IMR-90 (cell line): ENCODE data around the gene SAMD4B. TPM values are rescaled to one million over a fixed set of nuclear protein-coding genes. Genes with fewer than 3 reads are reported as not detected.

Experiments
- ATAC-seq: fragments of 200-7000 bp; cut with Tn5 transposase; 2 replicates; pipeline ENCODE4 v1.9.1; 2020; ENCODE audit warnings: low read depth, mild to moderate bottlenecking, moderate library complexity
- BruUV-seq: library from RNA; stranded (reverse); fragments of 400-500 nt; replicated peaks from 2 replicates; lab custom pipeline; 2021; lab: Mats Ljungman, UMichigan
- CTCF ChIA-PET: fragments of 300-600 bp; formaldehyde crosslinking; extraction: SDS; loops from one replicate; lab custom pipeline; 2021; ENCODE audit warnings: antibody characterized with exemption; lab: Yijun Ruan, JAX
- POLR2A ChIA-PET: fragments of 300-600 bp; sonication (Branson Sonifier 250); formaldehyde crosslinking; loops from one replicate; lab custom pipeline; 2022; ENCODE audit warnings: antibody characterized with exemption; ENCODE audit not compliant: unreplicated experiment; lab: Charles Lee
- DNase-seq: peaks from one replicate; pipeline ENCODE4 v3.0.0; 2013
- H2AFZ ChIP-seq: replicated peaks from 2 replicates; pipeline ENCODE3; 2013; ENCODE audit warnings: low read length, mild to moderate bottlenecking; ENCODE audit not compliant: poor library complexity
- H2AK5ac ChIP-seq: 2 replicates; pipeline ENCODE4 v1.6.1; 2013; ENCODE audit warnings: low read depth, low read length, inconsistent platforms
- H2AK9ac ChIP-seq: replicated peaks from 2 replicates; pipeline ENCODE3; 2013; ENCODE audit warnings: mild to moderate bottlenecking, low read depth, low read length, moderate library complexity; ENCODE audit not compliant: poor library complexity
- H2BK120ac ChIP-seq: 2 replicates; pipeline ENCODE4 v1.6.1; 2013; ENCODE audit warnings: low read depth, low read length, inconsistent platforms
- H2BK15ac ChIP-seq: 3 replicates; pipeline ENCODE4 v1.6.1; 2013; ENCODE audit warnings: low read depth, low read length, inconsistent platforms
- H2BK20ac ChIP-seq: 2 replicates; pipeline ENCODE4 v1.6.1; 2013; ENCODE audit warnings: low read depth, mild to moderate bottlenecking, inconsistent platforms, low read length, moderate library complexity
- H2BK5ac ChIP-seq: 2 replicates; pipeline ENCODE4 v1.6.1; 2013; ENCODE audit warnings: mild to moderate bottlenecking, low read depth, low read length, inconsistent platforms; ENCODE audit not compliant: poor library complexity, severe bottlenecking
- H3K14ac ChIP-seq: replicated peaks from 2 replicates; pipeline ENCODE4 v1.6.1; 2013; ENCODE audit warnings: low read depth, low read length, inconsistent platforms
- H3K18ac ChIP-seq: 2 replicates; pipeline ENCODE4 v1.6.1; 2013; ENCODE audit warnings: low read depth, low read length, control low read depth
- H3K23ac ChIP-seq: 2 replicates; pipeline ENCODE4 v1.6.1; 2013; ENCODE audit warnings: low read depth, low read length, inconsistent platforms
- H3K27ac ChIP-seq: 2 replicates; pipeline ENCODE4 v1.5.1; 2013; ENCODE audit warnings: mild to moderate bottlenecking, control low read depth, low read length; ENCODE audit not compliant: insufficient read depth
- H3K27me3 ChIP-seq: 2 replicates; pipeline ENCODE4 v1.6.1; 2013; ENCODE audit warnings: low read length; ENCODE audit not compliant: control insufficient read depth, insufficient read depth
- H3K36me3 ChIP-seq: 2 replicates; pipeline ENCODE4 v1.6.1; 2013; ENCODE audit warnings: low read length, mixed read lengths; ENCODE audit not compliant: control insufficient read depth, insufficient read depth
- H3K4ac ChIP-seq: 2 replicates; pipeline ENCODE4 v1.6.1; 2013; ENCODE audit warnings: low read depth, low read length, inconsistent platforms
- H3K4me1 ChIP-seq: 2 replicates; pipeline ENCODE4 v1.6.1; 2013; ENCODE audit warnings: low read length, mixed read lengths; ENCODE audit not compliant: control insufficient read depth, insufficient read depth
- H3K4me2 ChIP-seq: 2 replicates; pipeline ENCODE4 v1.6.1; 2013; ENCODE audit warnings: low read depth, mild to moderate bottlenecking, control low read depth, low read length, moderate library complexity
- H3K4me3 ChIP-seq: 2 replicates; pipeline ENCODE4 v1.5.1; 2013; ENCODE audit warnings: low read depth, mild to moderate bottlenecking, control low read depth, low read length, moderate library complexity; ENCODE audit not compliant: insufficient read depth
- H3K56ac ChIP-seq: 2 replicates; pipeline ENCODE4 v1.6.1; 2013; ENCODE audit warnings: low read length, inconsistent platforms; ENCODE audit not compliant: insufficient read depth; ENCODE audit errors: extremely low read depth
- H3K79me1 ChIP-seq, 2 experiments: 2 replicates each; pipeline ENCODE4 v1.6.1; 2013; ENCODE audit warnings: low read length in 2 of 2, inconsistent platforms in 1 of 2, low read depth in 1 of 2
- H3K9ac ChIP-seq: 2 replicates; pipeline ENCODE4 v1.6.1; 2013; ENCODE audit warnings: low read depth, low read length, control low read depth
- H3K9me1 ChIP-seq: 2 replicates; pipeline ENCODE4 v1.6.1; 2013; ENCODE audit warnings: low read length, inconsistent platforms; ENCODE audit not compliant: insufficient read depth
- H3K9me3 ChIP-seq: 2 replicates; pipeline ENCODE4 v1.6.1; 2013; ENCODE audit warnings: low read length; ENCODE audit not compliant: control insufficient read depth, insufficient read depth
- H4K20me1 ChIP-seq: 2 replicates; pipeline ENCODE4 v1.6.1; 2013; ENCODE audit warnings: low read length, inconsistent platforms; ENCODE audit not compliant: insufficient read depth
- H4K5ac ChIP-seq: 2 replicates; pipeline ENCODE4 v1.6.1; 2013; ENCODE audit warnings: mild to moderate bottlenecking, low read depth, low read length, control low read depth
- H4K8ac ChIP-seq, 2 experiments: 2 replicates each; pipeline ENCODE4 v1.6.1; 2013; ENCODE audit warnings: low read depth in 2 of 2, low read length in 2 of 2, control low read depth in 1 of 2, inconsistent platforms in 1 of 2
- H4K91ac ChIP-seq: 2 replicates; pipeline ENCODE4 v1.6.1; 2013; ENCODE audit warnings: low read depth, low read length, inconsistent platforms; ENCODE audit not compliant: insufficient read depth
- MAZ ChIP-seq: IDR thresholded peaks from 2 replicates; pipeline ENCODE4 v1.6.1; 2012; ENCODE audit warnings: low read depth, mild to moderate bottlenecking, low read length, improper control_type of control experiment, moderate library complexity, borderline replicate concordance
- MXI1 ChIP-seq: IDR thresholded peaks from 2 replicates; pipeline ENCODE4 v1.6.1; 2012; ENCODE audit warnings: low read depth, mild to moderate bottlenecking, low read length, moderate library complexity, borderline replicate concordance
- POLR2A ChIP-seq: IDR thresholded peaks from 2 replicates; pipeline ENCODE4 v1.6.1; 2012; ENCODE audit warnings: mild to moderate bottlenecking, low read depth, low read length
- WGBS, 2 experiments: methylation state at CpG; one replicate each; pipeline versions ENCODE4 v1.1.5 to v1.1.7; 2013; ENCODE audit warnings: missing lambda C conversion rate in 2 of 2; ENCODE audit not compliant: insufficient read length in 1 of 2; ENCODE audit errors: extremely low coverage in 2 of 2; 5-methylcytosine and 5-hydroxymethylcytosine counted together
- dilution Hi-C: fragments of 300-500 bp; cut with HindIII; formaldehyde crosslinking; loops from one replicate; pipeline ENCODE4 v1.14.3; 2018; ENCODE audit warnings: low sequenced_read_pairs; ENCODE audit not compliant: unreplicated experiment
- in situ Hi-C: fragments of 300-500 bp; cut with MboI; formaldehyde crosslinking; loops from 3 replicates; pipeline ENCODE4 v1.14.3; 2019; ENCODE audit warnings: low sequenced_read_pairs, inconsistent platforms, mixed read lengths
- intact Hi-C: fragments of 100-400 bp; cut with micrococcal nuclease; formaldehyde crosslinking; loops from 2 replicates; pipeline ENCODE4 v1.10.0; 2022
- polyA plus RNA-seq, 3 experiments: library from polyadenylated mRNA; depleted of rRNA; stranded (reverse); fragments of >200 nt; gene quantifications; 2 replicates each; pipeline ENCODE4 v1.2.3, GENCODE V29; 2012; ENCODE audit warnings: low replicate concordance in 1 of 3
- total RNA-seq: library from RNA; depleted of rRNA; stranded (reverse); fragments of >200 nt; gene quantifications from 2 replicates; pipeline ENCODE4 v1.2.3, GENCODE V29; 2012
- TF ChIP-seq, protein P1 (sequence below): fragments of 150-350 bp; IDR thresholded peaks from 2 replicates; pipeline ENCODE4 v1.6.1; 2017; ENCODE audit warnings: mild to moderate bottlenecking, antibody characterized with exemption, low read length, low read depth

SAMD4B gene
- total and polyA plus RNA-seq, 2 of the 4 experiments (the other 2 are of a cell fraction) = 18.3 to 97.2 TPM

DNA sequence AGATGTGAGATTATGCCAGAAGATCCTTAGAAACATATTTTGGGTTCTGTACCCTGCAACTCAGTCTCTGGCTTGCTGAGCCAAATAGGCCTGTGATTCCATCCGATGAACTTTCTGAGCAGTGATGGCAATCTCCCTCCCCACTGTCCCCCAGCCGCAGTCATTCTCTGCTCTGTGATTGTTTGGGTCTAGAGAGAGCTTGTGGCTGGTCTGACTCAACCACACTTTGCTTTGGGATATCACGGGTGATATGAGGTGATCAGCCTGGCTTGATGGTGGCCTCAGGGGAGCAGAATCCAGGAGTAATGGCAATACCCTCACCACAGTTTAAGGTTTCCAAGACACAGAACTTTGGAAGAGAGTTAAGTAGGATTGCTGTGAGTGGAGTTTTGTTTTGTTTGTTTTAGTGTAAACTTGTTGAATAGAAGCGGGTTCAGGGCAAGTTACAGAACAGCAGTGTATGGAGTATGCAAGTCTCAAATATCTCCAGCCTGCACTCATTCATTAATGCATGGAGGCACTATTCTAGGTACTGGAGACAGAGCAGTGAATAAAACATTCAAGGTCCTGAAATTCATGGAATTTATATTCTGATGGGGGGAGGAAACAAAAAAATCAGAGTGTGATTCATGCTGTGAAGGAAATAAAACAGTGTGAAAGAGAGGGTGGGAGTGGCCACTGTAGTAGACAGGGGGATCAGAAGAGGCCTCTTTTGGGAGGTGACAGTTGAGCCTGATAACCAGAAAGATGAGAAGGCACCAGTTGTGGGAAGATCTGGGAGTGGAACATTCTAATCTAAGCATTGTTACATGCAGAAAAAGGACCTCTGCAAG is 5.3 kb downstream of the SAMD4B start:
- ATAC-seq = peak; percentile 57
- dilution Hi-C loops = no loop called here
- Histone ChIP-seq H2BK5ac (peak overlapping the region; percentile 67), H4K5ac (no peak overlapping the region), H3K4me2 (peak overlapping the region; percentile 61; the same call in 1 of the 2 replicates), H3K4me3 (no peak overlapping the region), H2BK20ac (no peak overlapping the region), H4K20me1 (peaks cover 62% of the 10 kb centered on the region), H4K8ac (no peak overlapping the region), H2AK9ac (no peak overlapping the region), H3K56ac (no peak overlapping the region), H3K27ac (peak overlapping the region; percentile 11; the same call in 1 of the 2 replicates), H3K9me3 (no peaks in the 10 kb centered on the region), H3K36me3 (peaks cover 26% of the 10 kb centered on the region), H3K4ac (no peak overlapping the region), H2AFZ (no peak overlapping the region), H3K14ac (no peak overlapping the region), H3K18ac (no peak overlapping the region), H3K9me1 (peaks cover 17% of the 10 kb centered on the region), H3K9ac (no peak overlapping the region), H2BK15ac (no peak overlapping the region), H2AK5ac (no peak overlapping the region), H3K27me3 (no peaks in the 10 kb centered on the region), H2BK120ac (no peak overlapping the region), H3K23ac (0 out of 2 replicates have a peak overlapping the region, but pooled peaks have one; percentile 1), H4K91ac (no peak overlapping the region), H3K4me1 (peaks cover 17% of the 10 kb centered on the region), H3K79me1 (peaks cover 45 to 91% of the 10 kb centered on the region in 2 experiments)
- intact Hi-C loops = no loop called here
- CTCF ChIA-PET = no interaction called here
- no peak for TF ChIP-seq MXI1
- 0 out of 2 replicates have a peak, but pooled peaks have one; percentile 9 for TF ChIP-seq MAZ
- TF ChIP-seq, protein P1, sequence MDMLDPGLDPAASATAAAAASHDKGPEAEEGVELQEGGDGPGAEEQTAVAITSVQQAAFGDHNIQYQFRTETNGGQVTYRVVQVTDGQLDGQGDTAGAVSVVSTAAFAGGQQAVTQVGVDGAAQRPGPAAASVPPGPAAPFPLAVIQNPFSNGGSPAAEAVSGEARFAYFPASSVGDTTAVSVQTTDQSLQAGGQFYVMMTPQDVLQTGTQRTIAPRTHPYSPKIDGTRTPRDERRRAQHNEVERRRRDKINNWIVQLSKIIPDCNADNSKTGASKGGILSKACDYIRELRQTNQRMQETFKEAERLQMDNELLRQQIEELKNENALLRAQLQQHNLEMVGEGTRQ = no peak
- peak; percentile 16; the same call in 1 of the 2 replicates for TF ChIP-seq POLR2A
- peak; percentile 53 for DNase-seq
- in situ Hi-C loops = no loop called here
- BruUV-seq = no TSS peak
- POLR2A ChIA-PET = no interaction called here
- WGBS, 2 experiments = no CpG with 5 or more reads among the region's 4 CpGs
